HepG2 (cell line): ENCODE results near the gene LTB4R. TPM values are rescaled to one million over a fixed set of nuclear protein-coding genes. Genes with fewer than 3 reads are reported as not detected.

ENCODE experiments used
- CC2D1A ChIP-seq: sonication (generic); formaldehyde crosslinking; IDR thresholded peaks from 2 replicates; pipeline ENCODE4 v1.8.1; 2023; ENCODE audit warnings: mild to moderate bottlenecking, missing genetic modification reagents
- CREB1 ChIP-seq, 2 experiments: fragments of 450-650 bp in 1 of 2; IDR thresholded peaks; 2 replicates each; pipeline ENCODE4 v1.6.1; 2016 to 2017; ENCODE audit warnings: control low read depth in 1 of 2, mild to moderate bottlenecking in 1 of 2, missing compliant biosample characterization in 1 of 2, missing genetic modification characterization in 1 of 2
- EP300 ChIP-seq, 3 experiments: sonication (generic) in 1 of 3; formaldehyde crosslinking in 1 of 3; IDR thresholded peaks; 2 replicates each; pipeline versions ENCODE4 v1.5.1 to v1.6.1; 2011 to 2020; ENCODE audit warnings: low read depth in 2 of 3, low read length in 2 of 3, borderline replicate concordance in 1 of 3, improper control_type of control experiment in 1 of 3, mild to moderate bottlenecking in 1 of 3, missing genetic modification reagents in 1 of 3, moderate library complexity in 1 of 3
- LCORL ChIP-seq, 2 experiments: fragments of 450-650 bp in 1 of 2; sonication (generic) in 1 of 2; formaldehyde crosslinking in 1 of 2; IDR thresholded peaks; 2 replicates each; pipeline versions ENCODE4 v1.5.0 to v1.6.1; 2017 to 2020; ENCODE audit warnings: antibody characterized with exemption in 1 of 2, missing genetic modification reagents in 1 of 2
- NCOA5 ChIP-seq: sonication (generic); formaldehyde crosslinking; IDR thresholded peaks from 2 replicates; pipeline ENCODE4 v1.4.0; 2020; ENCODE audit warnings: missing genetic modification reagents
- NFYC ChIP-seq: IDR thresholded peaks from 2 replicates; pipeline ENCODE4 v1.6.1; 2016; ENCODE audit warnings: missing genetic modification reagents, missing compliant biosample characterization
- PTBP1 ChIP-seq: fragments of 200-400 bp; formaldehyde crosslinking; IDR thresholded peaks from 2 replicates; pipeline ENCODE4 v1.6.1; 2018; ENCODE audit warnings: low read length, low read depth; ENCODE audit not compliant: poor library complexity, severe bottlenecking
- SNRNP70 ChIP-seq: fragments of 200-400 bp; formaldehyde crosslinking; IDR thresholded peaks from 2 replicates; pipeline ENCODE4 v1.6.1; 2017; ENCODE audit warnings: mild to moderate bottlenecking, low read depth, low read length, moderate library complexity
- TCF7 ChIP-seq: sonication (generic); IDR thresholded peaks from 2 replicates; pipeline ENCODE4 v1.6.1; 2016; ENCODE audit warnings: antibody characterized with exemption, low read depth
- ZNF101 ChIP-seq: sonication (generic); formaldehyde crosslinking; IDR thresholded peaks from 2 replicates; pipeline ENCODE4 v1.4.0; 2020; ENCODE audit warnings: mild to moderate bottlenecking, low read depth, missing genetic modification reagents, borderline replicate concordance
- ZNF274 ChIP-seq: sonication (generic); formaldehyde crosslinking; IDR thresholded peaks from 2 replicates; pipeline ENCODE4 v1.5.1; 2020; ENCODE audit warnings: mild to moderate bottlenecking, missing genetic modification reagents
- ZNF335 ChIP-seq: sonication (generic); formaldehyde crosslinking; IDR thresholded peaks from 2 replicates; pipeline ENCODE4 v1.4.0; 2020; ENCODE audit warnings: missing genetic modification reagents
- ZNF343 ChIP-seq: sonication (generic); formaldehyde crosslinking; IDR thresholded peaks from 2 replicates; pipeline ENCODE4 v1.4.0; 2020; ENCODE audit warnings: mild to moderate bottlenecking, missing genetic modification reagents
- ZNF501 ChIP-seq: sonication (generic); formaldehyde crosslinking; IDR thresholded peaks from 2 replicates; pipeline ENCODE4 v1.5.1; 2020; ENCODE audit warnings: mild to moderate bottlenecking, moderate library complexity, missing genetic modification reagents
- ZNF557 ChIP-seq: sonication (generic); formaldehyde crosslinking; IDR thresholded peaks from 2 replicates; pipeline ENCODE4 v1.4.0; 2020; ENCODE audit warnings: missing genetic modification reagents
- ZNF644 ChIP-seq: IDR thresholded peaks from 2 replicates; pipeline ENCODE4 v1.6.1; 2016; ENCODE audit warnings: low read depth
- ZNF773 ChIP-seq: sonication (generic); formaldehyde crosslinking; IDR thresholded peaks from 2 replicates; pipeline ENCODE4 v1.4.0; 2020; ENCODE audit warnings: missing genetic modification reagents, borderline replicate concordance
- ZSCAN20 ChIP-seq: sonication (generic); formaldehyde crosslinking; IDR thresholded peaks from 2 replicates; pipeline ENCODE4 v1.4.0; 2020; ENCODE audit warnings: missing genetic modification reagents, mild to moderate bottlenecking, borderline replicate concordance
- polyA plus RNA-seq, 8 experiments: library from polyadenylated mRNA; depleted of rRNA in 3 of 8; stranded (reverse) in 7 of 8; unstranded in 1 of 8; fragments of >200 nt; fragmentation: Illumina TruSeq in 4 of 8; extraction: Trizol in 4 of 8; gene quantifications; 2 replicates each; pipeline versions ENCODE4 v1.2.1 to v1.2.3, GENCODE V29; 2011 to 2016; ENCODE audit warnings: low read depth in 4 of 8, missing spikeins in 1 of 8, mixed read lengths in 1 of 8; ENCODE audit not compliant: insufficient read depth in 1 of 8
- total RNA-seq, 5 experiments: library from RNA; depleted of rRNA; stranded (reverse); fragments of >200 nt; fragmentation: Illumina TruSeq; extraction: Trizol; gene quantifications; 2 replicates each; pipeline ENCODE4 v1.2.3, GENCODE V29; 2016; ENCODE audit warnings: low read depth in 1 of 5
- TF ChIP-seq, protein P1 (sequence below): sonication (generic); formaldehyde crosslinking; IDR thresholded peaks from 2 replicates; pipeline ENCODE4 v1.4.0; 2020; ENCODE audit warnings: missing genetic modification reagents, low read depth, mild to moderate bottlenecking, borderline replicate concordance
- TF ChIP-seq, protein P2 (sequence below): sonication (generic); formaldehyde crosslinking; conservative IDR thresholded peaks from 2 replicates; pipeline ENCODE4 v1.5.0; 2020; ENCODE audit warnings: missing genetic modification reagents
- TF ChIP-seq, protein P3 (sequence below): sonication (generic); formaldehyde crosslinking; IDR thresholded peaks from 2 replicates; pipeline ENCODE4 v1.4.0; 2020; ENCODE audit warnings: mild to moderate bottlenecking, missing genetic modification reagents
- TF ChIP-seq, protein P4 (sequence below): sonication (generic); formaldehyde crosslinking; IDR thresholded peaks from 2 replicates; pipeline ENCODE4 v1.5.0; 2020; ENCODE audit warnings: mild to moderate bottlenecking, missing genetic modification reagents

Gene LTB4R
- total and polyA plus RNA-seq, 2 of the 13 experiments (the other 11 are each of a cell fraction or from before 2014, with no cell fraction given): 3.2 to 8.2 TPM

DNA sequence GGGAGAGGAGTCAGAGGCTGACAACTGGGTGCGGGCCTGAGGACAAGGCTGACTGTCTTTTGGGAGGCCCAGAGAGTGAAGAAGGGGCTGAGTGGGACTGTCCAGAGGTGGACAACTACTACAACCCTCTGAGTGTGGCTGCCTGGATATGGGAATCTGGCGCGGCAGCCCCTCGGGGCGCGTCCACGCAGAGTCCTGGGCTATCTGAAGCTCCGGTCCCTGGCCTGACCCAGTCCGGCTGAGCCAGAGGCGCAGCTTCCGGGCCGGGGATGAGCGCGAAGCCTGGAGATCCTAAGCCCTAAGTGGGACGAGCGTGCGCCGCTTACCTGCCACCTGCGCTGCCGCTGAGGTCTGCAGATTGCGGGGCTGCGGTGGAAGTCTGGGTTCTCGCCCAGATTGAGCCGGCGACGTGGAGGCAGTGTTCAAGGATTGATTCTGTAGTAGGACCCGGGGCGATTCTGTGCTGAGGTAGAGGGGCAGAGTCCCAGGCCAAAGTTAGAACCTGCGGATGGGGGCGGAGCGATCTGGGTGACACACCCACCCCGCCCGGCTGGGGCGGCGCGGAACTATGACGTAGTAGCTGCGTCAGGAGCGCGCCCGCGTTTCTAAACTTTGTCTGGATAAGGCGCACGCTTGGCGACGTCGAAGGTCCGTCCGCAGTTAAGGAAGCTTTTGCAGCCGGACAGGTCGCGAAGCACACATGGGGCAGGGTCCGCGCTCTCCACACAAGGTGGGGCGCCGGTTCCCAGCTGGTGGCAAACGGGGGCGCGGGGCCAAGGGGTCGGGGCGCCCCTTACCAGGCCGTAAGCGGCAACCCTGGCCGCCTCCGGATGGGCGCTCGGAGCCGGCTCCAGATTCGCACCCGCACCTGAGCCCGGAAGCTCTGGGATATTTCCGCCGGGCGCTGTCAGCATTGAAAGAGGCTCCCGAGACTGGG, 11.8 kb upstream of the LTB4R start, which contains the start of the genes DHRS1 and NOP9 (continued):
- TF ChIP-seq TCF7: 0 out of 2 replicates have a peak, but pooled peaks have one; percentile 7
- TF ChIP-seq PTBP1: no peak
- no peak for TF ChIP-seq SNRNP70
- TF ChIP-seq ZNF557 (CRISPR knock-in tag): peak; percentile 91
- peak; percentile 100 for TF ChIP-seq CREB1 (IDR thresholded peaks at IDR 0.05)
- no peak for TF ChIP-seq CREB1 (CRISPR knock-in tag; IDR thresholded peaks at IDR 0.05)
- TF ChIP-seq LCORL (IDR thresholded peaks at IDR 0.05): no peak
- TF ChIP-seq LCORL (CRISPR knock-in tag; IDR thresholded peaks at IDR 0.05): peak; percentile 97
- 0 out of 2 replicates have a peak, but pooled peaks have one; percentile 24 for TF ChIP-seq ZNF773 (CRISPR knock-in tag)
- TF ChIP-seq ZSCAN20 (CRISPR knock-in tag): peak; percentile 79; the same call in 1 of the 2 replicates
- 0 out of 2 replicates have a peak, but pooled peaks have one; percentile 2 for TF ChIP-seq ZNF644 (CRISPR knock-in tag)
- TF ChIP-seq ZNF274 (CRISPR knock-in tag): peak; percentile 99
- TF ChIP-seq, protein P1, sequence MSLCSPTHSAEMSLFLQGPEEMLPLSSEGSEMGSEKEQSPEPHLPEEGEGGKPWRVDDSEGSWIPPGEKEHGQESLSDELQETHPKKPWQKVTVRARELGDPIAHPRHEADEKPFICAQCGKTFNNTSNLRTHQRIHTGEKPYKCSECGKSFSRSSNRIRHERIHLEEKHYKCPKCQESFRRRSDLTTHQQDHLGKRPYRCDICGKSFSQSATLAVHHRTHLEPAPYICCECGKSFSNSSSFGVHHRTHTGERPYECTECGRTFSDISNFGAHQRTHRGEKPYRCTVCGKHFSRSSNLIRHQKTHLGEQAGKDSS (CRISPR knock-in tag): peak; percentile 96; the same call in 1 of the 2 replicates
- TF ChIP-seq NFYC (CRISPR knock-in tag): peak; percentile 61
- TF ChIP-seq, protein P2, sequence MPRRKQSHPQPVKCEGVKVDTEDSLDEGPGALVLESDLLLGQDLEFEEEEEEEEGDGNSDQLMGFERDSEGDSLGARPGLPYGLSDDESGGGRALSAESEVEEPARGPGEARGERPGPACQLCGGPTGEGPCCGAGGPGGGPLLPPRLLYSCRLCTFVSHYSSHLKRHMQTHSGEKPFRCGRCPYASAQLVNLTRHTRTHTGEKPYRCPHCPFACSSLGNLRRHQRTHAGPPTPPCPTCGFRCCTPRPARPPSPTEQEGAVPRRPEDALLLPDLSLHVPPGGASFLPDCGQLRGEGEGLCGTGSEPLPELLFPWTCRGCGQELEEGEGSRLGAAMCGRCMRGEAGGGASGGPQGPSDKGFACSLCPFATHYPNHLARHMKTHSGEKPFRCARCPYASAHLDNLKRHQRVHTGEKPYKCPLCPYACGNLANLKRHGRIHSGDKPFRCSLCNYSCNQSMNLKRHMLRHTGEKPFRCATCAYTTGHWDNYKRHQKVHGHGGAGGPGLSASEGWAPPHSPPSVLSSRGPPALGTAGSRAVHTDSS (CRISPR knock-in tag): peak; percentile 98
- TF ChIP-seq ZNF343: peak; percentile 93
- TF ChIP-seq, protein P3, sequence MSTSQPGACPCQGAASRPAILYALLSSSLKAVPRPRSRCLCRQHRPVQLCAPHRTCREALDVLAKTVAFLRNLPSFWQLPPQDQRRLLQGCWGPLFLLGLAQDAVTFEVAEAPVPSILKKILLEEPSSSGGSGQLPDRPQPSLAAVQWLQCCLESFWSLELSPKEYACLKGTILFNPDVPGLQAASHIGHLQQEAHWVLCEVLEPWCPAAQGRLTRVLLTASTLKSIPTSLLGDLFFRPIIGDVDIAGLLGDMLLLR (CRISPR knock-in tag): peak; percentile 88
- peak; percentile 97 for TF ChIP-seq ZNF501 (CRISPR knock-in tag)
- TF ChIP-seq ZNF335 (CRISPR knock-in tag): peak; percentile 93
- no peak for TF ChIP-seq CC2D1A (CRISPR knock-in tag)
- peak; percentile 63 to 81; a peak in 3 of 4 replicates for TF ChIP-seq EP300 (IDR thresholded peaks at IDR 0.05; ENCODE audit: low read depth in 2 of 2, low read length in 2 of 2)
- peak; percentile 63; the same call in 1 of the 2 replicates for TF ChIP-seq EP300 (CRISPR knock-in tag; IDR thresholded peaks at IDR 0.05; ENCODE audit: borderline replicate concordance)
- peak; percentile 82 for TF ChIP-seq NCOA5 (CRISPR knock-in tag)
- peak; percentile 88; the same call in 1 of the 2 replicates for TF ChIP-seq ZNF101
- TF ChIP-seq, protein P4, sequence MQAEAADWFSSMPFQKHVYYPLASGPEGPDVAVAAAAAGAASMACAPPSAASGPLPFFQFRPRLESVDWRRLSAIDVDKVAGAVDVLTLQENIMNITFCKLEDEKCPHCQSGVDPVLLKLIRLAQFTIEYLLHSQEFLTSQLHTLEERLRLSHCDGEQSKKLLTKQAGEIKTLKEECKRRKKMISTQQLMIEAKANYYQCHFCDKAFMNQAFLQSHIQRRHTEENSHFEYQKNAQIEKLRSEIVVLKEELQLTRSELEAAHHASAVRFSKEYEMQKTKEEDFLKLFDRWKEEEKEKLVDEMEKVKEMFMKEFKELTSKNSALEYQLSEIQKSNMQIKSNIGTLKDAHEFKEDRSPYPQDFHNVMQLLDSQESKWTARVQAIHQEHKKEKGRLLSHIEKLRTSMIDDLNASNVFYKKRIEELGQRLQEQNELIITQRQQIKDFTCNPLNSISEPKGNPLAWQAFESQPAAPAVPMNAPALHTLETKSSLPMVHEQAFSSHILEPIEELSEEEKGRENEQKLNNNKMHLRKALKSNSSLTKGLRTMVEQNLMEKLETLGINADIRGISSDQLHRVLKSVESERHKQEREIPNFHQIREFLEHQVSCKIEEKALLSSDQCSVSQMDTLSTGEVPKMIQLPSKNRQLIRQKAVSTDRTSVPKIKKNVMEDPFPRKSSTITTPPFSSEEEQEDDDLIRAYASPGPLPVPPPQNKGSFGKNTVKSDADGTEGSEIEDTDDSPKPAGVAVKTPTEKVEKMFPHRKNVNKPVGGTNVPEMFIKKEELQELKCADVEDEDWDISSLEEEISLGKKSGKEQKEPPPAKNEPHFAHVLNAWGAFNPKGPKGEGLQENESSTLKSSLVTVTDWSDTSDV: peak; percentile 96
